ENCODE data around the gene NPHP4.

The NPHP4 gene

DNA sequence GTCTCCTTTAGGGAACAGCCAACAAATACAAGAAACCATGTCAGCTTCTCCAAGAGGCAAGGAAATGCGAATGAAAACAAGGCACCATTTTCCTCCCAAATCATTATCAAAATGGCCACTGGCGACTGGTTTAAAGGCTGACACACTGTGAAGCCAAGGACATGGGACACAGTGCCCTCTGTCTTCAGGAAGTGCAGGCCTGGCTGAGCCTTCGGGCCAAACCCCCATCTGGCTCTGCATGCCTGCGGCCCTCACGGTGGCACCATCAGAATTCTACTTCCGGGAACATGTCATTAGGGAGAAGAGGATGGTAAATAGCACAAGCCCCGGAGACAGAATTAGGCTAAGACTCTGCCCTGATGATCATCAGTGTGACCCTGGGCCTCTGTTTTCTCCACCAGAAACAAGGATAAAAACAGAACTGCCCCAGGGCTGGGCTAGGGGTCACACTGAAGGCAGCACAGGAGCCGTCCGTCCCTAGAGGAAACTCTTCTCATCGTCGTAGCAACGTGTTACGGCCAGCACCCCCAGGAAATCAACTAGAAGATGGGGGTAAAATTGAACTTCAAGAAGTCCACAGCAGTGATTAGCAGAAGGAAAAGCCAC is 103.5 kb downstream of the NPHP4 start:
- no peak for DNase-seq

DNA sequence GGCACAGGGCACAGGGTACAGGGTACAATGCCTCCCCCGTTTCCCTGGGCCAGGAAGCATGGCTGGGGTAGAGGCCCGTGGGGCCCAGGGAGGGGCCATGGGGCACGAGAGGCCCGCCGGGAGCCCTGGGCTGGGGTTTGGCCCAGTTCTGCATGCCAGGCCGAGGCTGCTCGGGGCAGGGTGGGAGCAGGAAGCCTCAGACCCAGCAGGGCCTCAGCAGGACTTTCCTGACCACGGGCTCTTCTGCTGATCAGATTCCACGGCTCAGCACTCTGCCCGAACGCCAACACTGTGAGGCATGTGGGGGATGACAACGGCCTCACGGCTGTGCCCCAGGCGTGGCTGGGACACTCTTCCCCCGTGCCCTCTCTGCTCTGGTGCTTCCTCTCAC is 104.3 kb downstream of the NPHP4 start:
- DNase-seq, result no peak

GRCh38 chr1:5887349-5887970 is 104.8 kb downstream of the NPHP4 start:
- DNase-seq, result no peak

GRCh38 chr1:5886541-5887348 is 105.5 kb downstream of the NPHP4 start:
- DNase-seq, result no peak

GRCh38 chr1:5886140-5886483 is 106.1 kb downstream of the NPHP4 start:
- no peak for DNase-seq

GRCh38 chr1:5885471-5886139 is 106.6 kb downstream of the NPHP4 start:
- DNase-seq, result no peak

GRCh38 chr1:5884110-5884509 is 108.1 kb downstream of the NPHP4 start:
- no peak for DNase-seq

DNA sequence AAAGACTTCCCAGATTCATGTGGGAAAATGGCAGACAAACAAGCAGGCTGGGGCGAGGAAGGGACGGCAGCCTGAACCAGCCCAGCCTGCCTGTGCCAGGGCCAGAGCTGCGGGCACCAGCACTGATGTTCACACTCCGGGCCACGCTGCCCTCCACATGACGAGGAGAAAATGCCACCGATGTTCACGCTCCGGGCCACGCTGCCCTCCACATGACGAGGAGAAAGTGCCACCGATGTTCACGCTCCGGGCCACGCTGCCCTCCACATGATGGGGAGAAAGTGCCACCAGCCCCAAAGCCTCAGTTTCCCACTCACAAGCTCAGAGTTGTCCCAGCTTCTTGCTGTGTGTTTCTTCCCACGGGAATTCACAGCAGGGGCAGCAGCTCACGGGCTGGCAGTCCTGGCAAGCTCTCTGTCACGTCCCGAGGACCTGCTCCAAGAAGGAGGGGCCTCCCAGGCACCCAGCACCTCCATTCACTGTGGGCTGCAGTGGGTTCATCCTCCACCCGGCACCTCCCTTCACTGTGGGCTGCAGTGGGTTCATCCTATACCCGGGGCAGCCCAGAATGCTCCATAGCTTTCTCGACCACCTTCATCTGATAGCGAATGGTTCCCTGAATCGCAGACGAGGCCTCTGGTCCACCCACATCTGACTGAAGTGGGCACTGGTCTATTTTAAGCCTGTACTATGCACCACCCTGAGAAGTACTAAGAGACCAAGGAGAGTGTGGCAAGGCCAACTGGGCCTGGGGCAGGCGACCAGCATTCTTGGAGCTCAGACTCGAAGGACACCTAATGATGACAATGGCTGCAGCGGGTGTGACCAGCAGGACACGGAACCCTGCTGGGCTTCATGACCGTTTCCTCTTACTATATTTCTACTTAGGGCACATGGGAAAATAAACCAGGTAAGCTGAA is 108.8 kb downstream of the NPHP4 start:
- no peak for DNase-seq

DNA sequence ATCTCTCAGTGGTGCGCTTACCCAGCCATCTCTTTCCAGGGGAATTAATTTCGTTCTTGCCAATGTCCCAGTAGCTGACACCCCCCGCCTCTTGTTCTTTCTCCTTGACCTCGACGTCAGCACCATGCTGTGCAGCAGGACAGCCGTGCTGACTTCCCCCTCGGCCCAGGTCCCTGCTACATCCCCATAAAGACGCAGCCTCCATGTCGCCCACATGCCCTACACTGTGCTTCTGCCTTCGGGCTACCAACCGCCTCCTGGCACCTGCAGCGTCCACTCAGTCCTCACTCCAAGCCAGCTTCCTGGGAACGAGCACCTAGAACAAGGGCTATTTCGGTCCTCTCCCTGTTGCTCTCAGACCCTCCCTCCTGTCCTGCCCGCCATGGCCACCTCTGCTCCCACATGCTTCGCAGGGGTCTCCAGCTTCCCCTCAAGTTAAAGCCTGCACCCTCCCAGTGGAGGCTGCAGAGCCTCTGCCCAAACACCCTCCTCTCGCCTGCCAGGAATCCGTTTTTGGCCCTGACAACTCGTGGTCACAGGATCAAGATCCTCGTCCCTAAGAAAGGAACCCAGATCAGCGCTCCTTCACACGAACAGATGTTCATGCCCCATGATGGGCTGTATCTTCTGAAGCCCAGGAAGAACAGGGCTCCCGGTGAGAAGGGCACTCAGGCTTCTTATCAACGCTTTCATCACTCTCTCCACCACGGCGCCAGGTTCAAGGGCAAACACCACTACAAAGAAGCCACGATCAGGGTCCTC is 109.7 kb downstream of the NPHP4 start:
- no peak for DNase-seq

GRCh38 chr1:5881526-5882222 is 110.6 kb downstream of the NPHP4 start:
- DNase-seq, result no peak

DNA sequence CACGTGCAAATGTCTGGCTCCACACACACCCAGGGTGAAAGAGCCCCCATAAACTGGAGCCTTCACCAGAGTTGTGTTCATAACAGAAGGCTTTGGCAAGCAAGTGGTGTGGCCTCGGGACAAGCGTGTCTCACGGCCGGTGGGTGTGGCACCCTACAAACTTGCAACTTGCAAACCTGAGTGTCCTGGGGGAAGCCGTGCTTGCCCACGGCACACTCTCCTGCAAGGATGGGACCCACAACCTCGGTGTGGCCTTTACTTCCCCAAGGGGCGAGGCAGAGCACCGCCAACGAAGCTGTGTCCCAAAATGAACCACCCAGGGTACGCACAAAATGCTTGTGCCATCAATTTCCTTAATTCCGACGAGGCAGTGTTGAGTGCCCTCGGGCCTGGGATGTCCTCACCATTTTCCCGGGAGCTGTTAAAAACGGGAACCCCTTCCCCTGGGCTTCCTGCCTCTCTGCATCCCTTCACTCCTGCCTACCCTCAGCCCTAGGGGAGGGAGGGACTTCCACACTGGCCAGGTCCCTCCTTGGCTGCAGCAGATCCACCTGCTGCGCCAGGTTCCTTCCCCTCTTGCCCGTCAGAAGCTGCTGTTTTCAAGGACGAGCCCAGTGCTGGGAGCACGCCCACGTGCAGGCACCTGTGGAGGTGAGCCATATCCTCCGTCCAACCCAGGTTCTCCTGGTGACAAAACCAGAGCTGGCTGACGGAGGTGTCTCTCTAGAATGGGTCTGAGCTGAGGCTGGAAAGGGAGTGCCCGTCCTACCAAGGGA is 111.4 kb downstream of the NPHP4 start:
- DNase-seq, result no peak

DNA sequence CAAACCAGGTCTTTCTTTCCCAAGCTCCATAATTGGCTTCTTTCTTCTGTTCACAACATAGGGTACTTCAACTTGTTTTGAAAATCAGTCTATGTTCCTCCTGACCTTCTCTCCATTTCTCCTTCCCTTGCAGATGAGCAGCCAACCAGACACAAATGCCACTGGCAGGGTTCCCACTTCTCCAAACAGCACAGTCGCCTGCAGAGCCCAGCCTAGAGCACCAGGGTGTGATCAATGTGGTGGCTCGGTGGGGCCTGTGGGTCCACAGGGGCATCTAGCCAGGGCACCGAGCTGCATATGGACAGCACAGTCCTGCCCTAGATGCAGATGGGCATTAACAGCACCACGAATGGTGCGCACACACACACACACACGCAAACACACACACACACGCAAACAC is 112.8 kb downstream of the NPHP4 start:
- DNase-seq, result no peak

GRCh38 chr1:5878971-5879370 is 113.3 kb downstream of the NPHP4 start:
- no peak for DNase-seq

- DNase-seq, result no peak
These were observed 114.3 kb downstream of the NPHP4 start for GRCh38 chr1:5877683-5878530.

GRCh38 chr1:5877001-5877400 is 115.2 kb downstream of the NPHP4 start:
- DNase-seq, result no peak

GRCh38 chr1:5876094-5876650 is 116.1 kb downstream of the NPHP4 start:
- DNase-seq, result no peak

- DNase-seq, result no peak
These were observed 116.8 kb downstream of the NPHP4 start for GRCh38 chr1:5875345-5875910.

DNA sequence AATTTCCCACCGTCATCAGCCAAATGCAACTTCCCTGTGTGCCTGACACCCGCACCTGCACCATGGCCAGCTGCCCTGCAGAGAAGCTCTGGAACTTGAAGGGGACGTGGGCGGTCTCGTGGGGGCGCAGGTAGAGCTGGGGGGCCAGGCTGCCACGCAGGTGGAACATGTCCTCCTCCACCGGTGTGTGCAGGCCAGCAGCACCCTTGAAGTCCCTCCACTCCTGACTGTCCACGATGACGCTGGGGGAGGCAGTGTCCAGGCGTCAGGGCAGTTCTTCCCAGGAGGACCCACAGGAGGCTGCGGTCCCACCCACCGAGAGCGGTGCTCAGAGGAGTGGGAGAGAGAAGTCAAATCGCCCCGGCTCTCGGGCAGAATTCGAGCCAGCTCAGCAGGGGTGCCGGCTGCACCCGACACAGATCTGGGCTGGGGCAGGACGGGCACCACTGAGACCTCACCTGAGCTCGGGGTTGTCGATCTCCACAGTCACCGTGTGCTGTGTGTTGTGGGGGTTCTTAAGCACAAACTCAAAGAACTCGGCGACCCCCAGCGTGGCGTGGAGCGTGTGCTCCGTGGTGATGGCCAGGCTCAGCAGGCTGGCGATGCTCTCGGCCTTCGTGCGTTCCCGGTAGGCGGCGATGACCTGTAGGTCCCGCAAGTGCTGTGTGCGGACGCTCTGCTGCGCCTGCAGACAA is 117.7 kb downstream of the NPHP4 start:
- no peak for DNase-seq

Measured in retina (tissue), 1 donor.